Measurements from ENCODE around the gene ADCY7. TPM values are rescaled to one million over a fixed set of nuclear protein-coding genes. Genes with fewer than 3 reads are reported as not detected.

Gene ADCY7
- total and polyA plus RNA-seq, 2 of the 4 experiments (the other 2 are of a cell fraction) = 15.2 to 17.1 TPM

DNA sequence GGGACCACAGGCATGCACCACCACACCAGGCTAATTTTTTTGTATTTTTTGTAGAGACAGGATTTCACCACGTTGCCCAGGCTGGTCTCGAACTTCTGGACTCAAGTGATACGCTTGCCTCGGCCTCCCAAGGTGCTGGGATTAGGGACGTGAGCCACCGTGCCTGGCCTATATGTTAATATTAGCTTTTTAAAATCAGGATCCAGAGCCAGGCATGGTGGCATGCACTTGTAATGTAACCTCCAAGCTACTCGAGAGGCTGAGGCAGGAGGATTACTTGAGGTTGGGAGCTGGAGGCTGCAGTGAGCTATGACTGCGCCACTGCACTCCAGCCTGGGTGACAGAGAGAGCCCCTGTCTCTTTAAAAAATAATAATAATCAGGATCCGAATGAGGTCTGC is 8.5 kb upstream of the ADCY7 start:
- Histone ChIP-seq H3K79me1 (ENCODE audit: low read depth in 1 of 2, low read length in 2 of 2) (no peaks in the 10 kb centered on the region), H3K27me3 (ENCODE audit: control insufficient read depth, insufficient read depth, low read length) (peaks cover 24% of the 10 kb centered on the region), H3K9me1 (ENCODE audit: insufficient read depth, low read length) (no peaks in the 10 kb centered on the region), H4K91ac (ENCODE audit: insufficient read depth, low read depth, low read length) (no peak overlapping the region), H4K8ac (ENCODE audit: low read depth in 2 of 2, low read length in 2 of 2) (no peak overlapping the region), H3K9me3 (ENCODE audit: control insufficient read depth, insufficient read depth, low read length) (peaks cover 4% of the 10 kb centered on the region), H3K18ac (ENCODE audit: low read depth, low read length) (no peak overlapping the region), H3K4me1 (ENCODE audit: control insufficient read depth, insufficient read depth, low read length) (peaks cover 5% of the 10 kb centered on the region; the same call in 1 of the 2 replicates), H3K56ac (ENCODE audit: extremely low read depth, insufficient read depth, low read length) (no peak overlapping the region), H2BK120ac (ENCODE audit: low read depth, low read length) (no peak overlapping the region), H2BK5ac (ENCODE audit: low read depth, low read length, poor library complexity, severe bottlenecking) (no peak overlapping the region), H4K20me1 (ENCODE audit: insufficient read depth, low read length) (no peaks in the 10 kb centered on the region), H2AK5ac (ENCODE audit: low read depth, low read length) (no peak overlapping the region), H2BK15ac (ENCODE audit: low read depth, low read length) (no peak overlapping the region), H3K14ac (replicated peaks; ENCODE audit: low read depth, low read length) (no peak overlapping the region), H3K27ac (ENCODE audit: insufficient read depth, low read length) (no peak overlapping the region), H3K4me3 (ENCODE audit: insufficient read depth, low read depth, low read length) (no peak overlapping the region), H2AK9ac (replicated peaks; ENCODE audit: low read depth, low read length, poor library complexity) (no peak overlapping the region), H3K4ac (ENCODE audit: low read depth, low read length) (no peak overlapping the region), H3K23ac (ENCODE audit: low read depth, low read length) (no peak overlapping the region), H2BK20ac (ENCODE audit: low read depth, low read length) (no peak overlapping the region), H3K36me3 (ENCODE audit: control insufficient read depth, insufficient read depth, low read length) (no peaks in the 10 kb centered on the region), H2AFZ (replicated peaks; ENCODE audit: low read length, poor library complexity) (no peak overlapping the region), H3K9ac (ENCODE audit: low read depth, low read length) (no peak overlapping the region), H3K4me2 (ENCODE audit: low read depth, low read length) (no peak overlapping the region), H4K5ac (ENCODE audit: low read depth, low read length) (no peak overlapping the region)
- ChIA-PET CTCF (no interaction called here), POLR2A (ENCODE audit: unreplicated experiment) (no interaction called here)
- 100% methylated on average over 1 of the region's 9 CpGs; no CpG with 5 or more reads in 1 of the 2 experiments for WGBS, 2 experiments (ENCODE audit: extremely low coverage in 2 of 2, insufficient read length in 1 of 2)
- DNase-seq = no peak
- ATAC-seq (ENCODE audit: low read depth) = no peak
- dilution Hi-C loops (cut with HindIII; ENCODE audit: low sequenced_read_pairs, unreplicated experiment) (no loop called here), intact Hi-C loops (cut with micrococcal nuclease) (no loop called here), in situ Hi-C loops (cut with MboI; ENCODE audit: low sequenced_read_pairs) (no loop called here)
- BruUV-seq (replicated peaks) = no TSS peak
- TF ChIP-seq MAFK (IDR thresholded peaks at IDR 0.05; ENCODE audit: low read depth, low read length) (no peak), CTCF (conservative IDR thresholded peaks at IDR 0.05; ENCODE audit: low read depth, low read length) (no peak), RCOR1 (IDR thresholded peaks at IDR 0.05; ENCODE audit: insufficient replicate concordance, low read length) (no peak), CHD1 (IDR thresholded peaks at IDR 0.05; ENCODE audit: low read depth, low read length) (no peak), RFX5 (IDR thresholded peaks at IDR 0.05; ENCODE audit: low read depth, low read length) (no peak), ELK1 (IDR thresholded peaks at IDR 0.05; ENCODE audit: borderline replicate concordance, low read depth, low read length) (no peak), FOS (IDR thresholded peaks at IDR 0.05; ENCODE audit: low read depth, low read length) (no peak), POLR2A (IDR thresholded peaks at IDR 0.05; ENCODE audit: low read depth, low read length) (no peak), BHLHE40 (IDR thresholded peaks at IDR 0.05; ENCODE audit: low read depth, low read length) (no peak)

All from IMR-90 (cell line).